Testis (tissue), 2 donors: ENCODE data around the gene HIPK3.

Experiments
- CTCF ChIP-seq, 3 experiments: fragments of 450-650 bp in 2 of 3; fragments of 200-600 bp in 1 of 3; sonication (generic) in 1 of 3; IDR thresholded peaks; one replicate each; pipeline ENCODE4 v1.5.1; 2016 to 2019; ENCODE audit warnings: antibody characterized with exemption in 3 of 3, mild to moderate bottlenecking in 2 of 3, moderate library complexity in 1 of 3
- POLR2A ChIP-seq: fragments of 450-650 bp; IDR thresholded peaks from one replicate; pipeline ENCODE4 v1.6.1; 2017; ENCODE audit warnings: antibody characterized with exemption, mild to moderate bottlenecking, moderate library complexity

DNA sequence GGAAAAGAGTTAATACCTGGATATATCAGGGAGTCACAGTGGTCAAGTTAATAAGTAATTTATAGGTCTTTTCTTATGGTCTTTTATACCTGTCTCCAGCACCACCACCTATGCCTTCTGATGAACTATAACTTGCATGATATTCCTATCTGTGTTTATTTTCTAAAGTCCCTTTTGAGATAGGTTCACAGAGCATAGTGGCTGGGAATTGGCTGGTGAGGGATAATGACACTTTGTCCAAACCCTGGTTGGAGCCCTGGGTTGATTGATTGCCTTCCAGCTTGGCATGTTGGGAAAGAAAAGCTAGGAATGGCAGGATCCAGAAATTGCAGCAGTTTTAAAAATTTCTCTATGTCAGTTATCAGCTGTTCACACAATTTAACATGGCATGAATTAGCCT lies 23.2 kb downstream of the HIPK3 start:
- TF ChIP-seq POLR2A (no peak), CTCF (IDR thresholded peaks at IDR 0.05) (no peak)
